ENCODE data around the gene MED16.

The MED16 gene

DNA sequence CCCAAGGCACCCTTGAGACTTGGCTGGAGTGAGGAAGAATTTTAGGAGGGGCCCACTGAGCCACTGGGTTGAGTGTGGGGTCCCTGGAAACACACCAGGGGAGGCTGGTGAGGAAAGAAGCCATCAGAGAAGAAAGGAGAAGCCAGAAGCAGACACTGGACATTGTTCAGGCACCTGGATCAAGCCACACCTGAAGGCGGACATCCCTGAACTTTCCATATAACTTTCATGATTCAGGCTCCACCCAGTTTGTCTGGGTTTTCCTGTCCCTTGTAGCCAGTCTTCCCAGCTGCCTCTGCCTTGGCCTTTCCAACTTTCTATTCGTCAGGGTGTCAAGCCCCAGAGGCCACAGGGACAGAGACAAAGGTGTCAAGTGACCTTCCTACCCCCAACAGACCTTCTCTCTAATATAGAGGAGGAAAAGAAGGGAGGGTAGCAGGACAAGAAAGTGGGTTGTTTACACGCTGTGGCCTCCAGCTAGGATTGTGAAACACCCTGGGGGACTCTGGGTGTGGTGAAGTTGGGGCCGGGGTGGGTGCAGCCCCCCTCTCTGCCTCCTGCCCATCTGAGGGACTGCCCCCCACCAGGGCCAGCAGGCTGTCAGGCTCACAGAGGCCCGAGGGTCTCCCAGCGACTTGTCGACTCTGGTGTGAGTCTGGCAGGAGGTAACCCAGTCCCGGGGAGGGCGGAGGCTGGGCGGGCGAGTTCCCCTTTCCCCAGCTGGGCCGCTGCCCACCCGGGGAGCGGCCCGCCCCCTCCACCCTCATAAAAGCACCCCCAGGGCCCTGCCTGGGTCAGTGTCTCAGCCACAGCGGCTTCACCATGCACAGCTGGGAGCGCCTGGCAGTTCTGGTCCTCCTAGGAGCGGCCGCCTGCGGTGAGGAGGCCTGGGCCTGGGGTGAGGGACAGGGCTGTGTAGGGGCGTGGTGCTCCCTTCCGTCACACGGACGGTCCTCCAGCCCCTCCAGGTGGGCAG is 33.8 kb downstream of the MED16 start, which contains the start of gene CFD:
TSS of gene CFD (plus strand) at position 797 of the 976 bp plus-strand sequence. CDS start at position 823, 26 bp downstream.
- Histone ChIP-seq H2BK15ac (ENCODE audit: low read depth, poor library complexity, severe bottlenecking) (peak within 1 kb of the TSS; percentile 48), H2BK12ac (ENCODE audit: low read length in 2 of 2) (no peak within 1 kb of the TSS), H3K23ac (ENCODE audit: low read length in 2 of 2) (no peak within 1 kb of the TSS), H3K4me3 (ENCODE audit: insufficient read depth in 1 of 2, low read depth in 1 of 2, low read length in 2 of 2) (peak within 1 kb of the TSS; percentile 58 to 77), H3K9me3 (ENCODE audit: control insufficient read depth, low read length) (no peaks in the 10 kb centered on the region), H3K14ac (ENCODE audit: low read length in 2 of 2) (no peak within 1 kb of the TSS), H4K91ac (ENCODE audit: low read length) (peak within 1 kb of the TSS; percentile 14), H3K27me3 (ENCODE audit: control insufficient read depth in 1 of 2, insufficient read depth in 1 of 2, low read length in 2 of 2) (no peaks in the 10 kb centered on the region), H4K8ac (ENCODE audit: low read length) (no peak within 1 kb of the TSS), H3K36me3 (ENCODE audit: control insufficient read depth in 1 of 2, insufficient read depth in 2 of 2, low read depth in 1 of 2, low read length in 2 of 2) (peaks cover 0 to 3% of the 10 kb centered on the region in 2 experiments), H3K27ac (ENCODE audit: low read length, poor library complexity, severe bottlenecking) (no peak within 1 kb of the TSS), H2AK5ac (ENCODE audit: low read length, severe bottlenecking) (peak within 1 kb of the TSS; percentile 36), H2BK5ac (ENCODE audit: low read depth, low read length, poor library complexity, severe bottlenecking) (no peak within 1 kb of the TSS), H2AFZ (ENCODE audit: low read depth, low read length) (no peak within 1 kb of the TSS), H3K9ac (ENCODE audit: low read length) (peak within 1 kb of the TSS; percentile 78), H3K4me1 (ENCODE audit: control insufficient read depth, insufficient read depth, low read depth, low read length) (peaks cover 30% of the 10 kb centered on the region), H3K79me1 (replicated peaks; ENCODE audit: low read length, poor library complexity, severe bottlenecking) (no peaks in the 10 kb centered on the region), H3K4me2 (ENCODE audit: low read length, poor library complexity, severe bottlenecking) (peak within 1 kb of the TSS; percentile 94), H3K18ac (ENCODE audit: low read depth in 1 of 2, low read length in 2 of 2) (no peak within 1 kb of the TSS), H3K4ac (ENCODE audit: low read depth in 1 of 2, low read length in 2 of 2) (no peak within 1 kb of the TSS), H2BK120ac (ENCODE audit: low read depth, low read length) (no peak within 1 kb of the TSS)
- 73% methylated on average over 16 of the region's 24 CpGs for WGBS
- no peak for DNase-seq

DNA sequence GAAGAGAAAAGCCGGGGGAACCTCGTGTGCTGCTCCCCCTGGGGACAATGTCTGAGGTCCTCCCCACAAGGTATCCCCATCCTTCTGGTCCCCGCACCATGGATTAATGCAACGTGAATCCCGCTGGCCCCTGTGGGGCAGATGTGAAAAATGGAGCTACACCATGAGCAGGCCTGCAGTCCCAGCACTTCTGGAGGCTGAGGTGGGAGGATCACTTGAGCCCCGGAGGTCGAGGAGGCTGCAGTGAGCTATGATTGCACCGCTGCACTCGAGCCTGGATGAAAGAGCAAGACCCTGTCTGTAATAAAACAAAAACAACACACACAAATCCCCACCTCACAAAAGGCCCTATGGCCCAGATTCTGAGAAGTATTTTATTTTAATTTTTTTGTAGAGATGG is 34.7 kb downstream of the MED16 start:
- DNase-seq, result no peak
- no peak overlapping the region for H2AK5ac ChIP-seq (ENCODE audit: low read length, severe bottlenecking)
- no peak overlapping the region for H3K4ac ChIP-seq (ENCODE audit: low read depth in 1 of 2, low read length in 2 of 2)
- H2AFZ ChIP-seq (ENCODE audit: low read depth, low read length), result no peak overlapping the region
- H3K9me3 ChIP-seq (ENCODE audit: control insufficient read depth, low read length), result no peaks in the 10 kb centered on the region
- no peak overlapping the region for H3K4me3 ChIP-seq (ENCODE audit: insufficient read depth in 1 of 2, low read depth in 1 of 2, low read length in 2 of 2)
- WGBS, result 75% methylated on average over 8 of the region's 9 CpGs
- H2BK120ac ChIP-seq (ENCODE audit: low read depth, low read length), result no peak overlapping the region
- H3K14ac ChIP-seq (ENCODE audit: low read length in 2 of 2), result no peak overlapping the region
- no peak overlapping the region for H3K18ac ChIP-seq (ENCODE audit: low read depth in 1 of 2, low read length in 2 of 2)
- no peaks in the 10 kb centered on the region for H3K27me3 ChIP-seq (ENCODE audit: control insufficient read depth in 1 of 2, insufficient read depth in 1 of 2, low read length in 2 of 2)
- H2BK15ac ChIP-seq (ENCODE audit: low read depth, poor library complexity, severe bottlenecking), result no peak overlapping the region
- peaks cover 27% of the 10 kb centered on the region for H3K4me1 ChIP-seq (ENCODE audit: control insufficient read depth, insufficient read depth, low read depth, low read length)
- H3K27ac ChIP-seq (ENCODE audit: low read length, poor library complexity, severe bottlenecking), result no peak overlapping the region
- H2BK12ac ChIP-seq (ENCODE audit: low read length in 2 of 2), result no peak overlapping the region
- no peaks in the 10 kb centered on the region for H3K79me1 ChIP-seq (replicated peaks; ENCODE audit: low read length, poor library complexity, severe bottlenecking)
- H2BK5ac ChIP-seq (ENCODE audit: low read depth, low read length, poor library complexity, severe bottlenecking), result no peak overlapping the region
- H3K9ac ChIP-seq (ENCODE audit: low read length), result no peak overlapping the region
- no peak overlapping the region for H4K8ac ChIP-seq (ENCODE audit: low read length)
- H4K91ac ChIP-seq (ENCODE audit: low read length), result no peak overlapping the region
- no peak overlapping the region for H3K23ac ChIP-seq (ENCODE audit: low read length in 2 of 2)
- H3K4me2 ChIP-seq (ENCODE audit: low read length, poor library complexity, severe bottlenecking), result no peak overlapping the region
- H3K36me3 ChIP-seq (ENCODE audit: control insufficient read depth in 1 of 2, insufficient read depth in 2 of 2, low read depth in 1 of 2, low read length in 2 of 2), result peaks cover 0 to 3% of the 10 kb centered on the region in 2 experiments

DNA sequence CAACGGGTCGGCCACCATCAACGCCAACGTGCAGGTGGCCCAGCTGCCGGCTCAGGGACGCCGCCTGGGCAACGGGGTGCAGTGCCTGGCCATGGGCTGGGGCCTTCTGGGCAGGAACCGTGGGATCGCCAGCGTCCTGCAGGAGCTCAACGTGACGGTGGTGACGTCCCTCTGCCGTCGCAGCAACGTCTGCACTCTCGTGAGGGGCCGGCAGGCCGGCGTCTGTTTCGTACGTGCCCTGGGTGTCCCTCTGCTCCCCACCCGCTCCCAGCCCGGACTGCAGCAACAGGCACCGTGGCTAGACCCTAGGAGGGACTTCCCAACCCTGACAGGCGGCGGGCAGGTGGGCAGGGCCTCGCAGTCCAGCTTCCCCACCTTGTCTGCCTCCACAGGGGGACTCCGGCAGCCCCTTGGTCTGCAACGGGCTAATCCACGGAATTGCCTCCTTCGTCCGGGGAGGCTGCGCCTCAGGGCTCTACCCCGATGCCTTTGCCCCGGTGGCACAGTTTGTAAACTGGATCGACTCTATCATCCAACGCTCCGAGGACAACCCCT is 37.3 kb downstream of the MED16 start:
- no peaks in the 10 kb centered on the region for H3K9me3 ChIP-seq (ENCODE audit: control insufficient read depth, low read length)
- H3K4me3 ChIP-seq (ENCODE audit: insufficient read depth in 1 of 2, low read depth in 1 of 2, low read length in 2 of 2), result no peak overlapping the region
- no peak overlapping the region for H3K23ac ChIP-seq (ENCODE audit: low read length in 2 of 2)
- no peak overlapping the region for H3K27ac ChIP-seq (ENCODE audit: low read length, poor library complexity, severe bottlenecking)
- H2AK5ac ChIP-seq (ENCODE audit: low read length, severe bottlenecking), result no peak overlapping the region
- H3K14ac ChIP-seq (ENCODE audit: low read length in 2 of 2), result no peak overlapping the region
- H3K4ac ChIP-seq (ENCODE audit: low read depth in 1 of 2, low read length in 2 of 2), result no peak overlapping the region
- H4K8ac ChIP-seq (ENCODE audit: low read length), result no peak overlapping the region
- H3K4me1 ChIP-seq (ENCODE audit: control insufficient read depth, insufficient read depth, low read depth, low read length), result peaks cover 14% of the 10 kb centered on the region
- H2BK120ac ChIP-seq (ENCODE audit: low read depth, low read length), result no peak overlapping the region
- H4K91ac ChIP-seq (ENCODE audit: low read length), result no peak overlapping the region
- WGBS, result 88% methylated on average over 40 of the region's 40 CpGs
- no peak overlapping the region for H3K18ac ChIP-seq (ENCODE audit: low read depth in 1 of 2, low read length in 2 of 2)
- no peak for DNase-seq
- H2BK12ac ChIP-seq (ENCODE audit: low read length in 2 of 2), result no peak overlapping the region
- no peaks in the 10 kb centered on the region for H3K79me1 ChIP-seq (replicated peaks; ENCODE audit: low read length, poor library complexity, severe bottlenecking)
- H3K36me3 ChIP-seq (ENCODE audit: control insufficient read depth in 1 of 2, insufficient read depth in 2 of 2, low read depth in 1 of 2, low read length in 2 of 2), result no peaks in the 10 kb centered on the region
- H2AFZ ChIP-seq (ENCODE audit: low read depth, low read length), result no peak overlapping the region
- no peak overlapping the region for H2BK5ac ChIP-seq (ENCODE audit: low read depth, low read length, poor library complexity, severe bottlenecking)
- H2BK15ac ChIP-seq (ENCODE audit: low read depth, poor library complexity, severe bottlenecking), result no peak overlapping the region
- H3K27me3 ChIP-seq (ENCODE audit: control insufficient read depth in 1 of 2, insufficient read depth in 1 of 2, low read length in 2 of 2), result no peaks in the 10 kb centered on the region
- no peak overlapping the region for H3K9ac ChIP-seq (ENCODE audit: low read length)
- no peak overlapping the region for H3K4me2 ChIP-seq (ENCODE audit: low read length, poor library complexity, severe bottlenecking)

DNA sequence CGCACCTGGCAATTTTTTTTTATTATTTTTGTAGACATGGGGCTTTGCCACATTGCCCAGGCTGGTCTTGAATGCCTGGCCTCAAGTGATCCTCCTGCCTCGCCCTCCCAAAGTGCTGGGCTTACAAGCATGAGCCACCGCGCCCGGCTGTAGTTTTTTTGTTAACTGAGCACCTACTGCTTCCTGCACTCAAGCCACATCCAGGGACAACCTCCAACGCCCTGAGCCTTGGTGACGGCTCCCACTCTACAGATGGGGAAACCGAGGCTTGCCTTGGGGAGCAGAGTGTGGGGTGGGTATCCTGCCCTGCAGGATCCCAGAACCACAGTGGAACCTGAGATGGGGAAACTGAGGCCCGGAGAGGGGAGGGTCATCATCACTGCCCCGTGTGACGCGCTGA is 37.8 kb downstream of the MED16 start:
- Histone ChIP-seq H3K4me3 (ENCODE audit: insufficient read depth in 1 of 2, low read depth in 1 of 2, low read length in 2 of 2) (no peak overlapping the region), H2AK5ac (ENCODE audit: low read length, severe bottlenecking) (no peak overlapping the region), H3K4me1 (ENCODE audit: control insufficient read depth, insufficient read depth, low read depth, low read length) (peaks cover 15% of the 10 kb centered on the region), H2BK12ac (ENCODE audit: low read length in 2 of 2) (peak overlapping the region in 1 of 2 experiments; percentile 48), H3K23ac (ENCODE audit: low read length in 2 of 2) (no peak overlapping the region), H3K18ac (ENCODE audit: low read depth in 1 of 2, low read length in 2 of 2) (no peak overlapping the region), H4K8ac (ENCODE audit: low read length) (no peak overlapping the region), H3K4me2 (ENCODE audit: low read length, poor library complexity, severe bottlenecking) (no peak overlapping the region), H3K79me1 (replicated peaks; ENCODE audit: low read length, poor library complexity, severe bottlenecking) (no peaks in the 10 kb centered on the region), H2BK120ac (ENCODE audit: low read depth, low read length) (no peak overlapping the region), H4K91ac (ENCODE audit: low read length) (no peak overlapping the region), H3K27me3 (ENCODE audit: control insufficient read depth in 1 of 2, insufficient read depth in 1 of 2, low read length in 2 of 2) (no peaks in the 10 kb centered on the region), H3K36me3 (ENCODE audit: control insufficient read depth in 1 of 2, insufficient read depth in 2 of 2, low read depth in 1 of 2, low read length in 2 of 2) (no peaks in the 10 kb centered on the region), H3K27ac (ENCODE audit: low read length, poor library complexity, severe bottlenecking) (no peak overlapping the region), H3K9ac (ENCODE audit: low read length) (no peak overlapping the region), H2BK5ac (ENCODE audit: low read depth, low read length, poor library complexity, severe bottlenecking) (no peak overlapping the region), H2BK15ac (ENCODE audit: low read depth, poor library complexity, severe bottlenecking) (no peak overlapping the region), H3K14ac (ENCODE audit: low read length in 2 of 2) (no peak overlapping the region), H3K4ac (ENCODE audit: low read depth in 1 of 2, low read length in 2 of 2) (no peak overlapping the region), H3K9me3 (ENCODE audit: control insufficient read depth, low read length) (no peaks in the 10 kb centered on the region), H2AFZ (ENCODE audit: low read depth, low read length) (no peak overlapping the region)
- DNase-seq, result no peak
- WGBS, result 87% methylated on average over 12 of the region's 12 CpGs

Data from mesenchymal stem cell (in vitro differentiated cells and primary cell).